Loucy (cell line): Measurements from ENCODE around the gene TC2N.

Experiments used
- CTCF ChIP-seq: fragments of 200-600 bp; sonication (generic); conservative IDR thresholded peaks from 2 replicates; pipeline ENCODE4 v1.5.1; 2014; ENCODE audit warnings: mild to moderate bottlenecking, antibody characterized with exemption, low read length
- EZH2phosphoT487 ChIP-seq: fragments of 200-600 bp; IDR thresholded peaks from 2 replicates; pipeline ENCODE4 v1.6.1; 2018; ENCODE audit warnings: antibody characterized with exemption, mild to moderate bottlenecking, moderate library complexity, borderline replicate concordance

GRCh38 chr14:91780452-91780851 lies 86.9 kb downstream of the TC2N start:
- no peak for TF ChIP-seq CTCF
- TF ChIP-seq EZH2phosphoT487, result no peak
